Dedifferentiated amniotic fluid mesenchymal stem cell (primary cell): ENCODE data around the gene URB2.

Experiments used
- DNase-seq: peaks from one replicate; pipeline ENCODE4 v3.0.0-alpha.2; 2016; ENCODE audit errors: extremely low spot score

Gene URB2

DNA sequence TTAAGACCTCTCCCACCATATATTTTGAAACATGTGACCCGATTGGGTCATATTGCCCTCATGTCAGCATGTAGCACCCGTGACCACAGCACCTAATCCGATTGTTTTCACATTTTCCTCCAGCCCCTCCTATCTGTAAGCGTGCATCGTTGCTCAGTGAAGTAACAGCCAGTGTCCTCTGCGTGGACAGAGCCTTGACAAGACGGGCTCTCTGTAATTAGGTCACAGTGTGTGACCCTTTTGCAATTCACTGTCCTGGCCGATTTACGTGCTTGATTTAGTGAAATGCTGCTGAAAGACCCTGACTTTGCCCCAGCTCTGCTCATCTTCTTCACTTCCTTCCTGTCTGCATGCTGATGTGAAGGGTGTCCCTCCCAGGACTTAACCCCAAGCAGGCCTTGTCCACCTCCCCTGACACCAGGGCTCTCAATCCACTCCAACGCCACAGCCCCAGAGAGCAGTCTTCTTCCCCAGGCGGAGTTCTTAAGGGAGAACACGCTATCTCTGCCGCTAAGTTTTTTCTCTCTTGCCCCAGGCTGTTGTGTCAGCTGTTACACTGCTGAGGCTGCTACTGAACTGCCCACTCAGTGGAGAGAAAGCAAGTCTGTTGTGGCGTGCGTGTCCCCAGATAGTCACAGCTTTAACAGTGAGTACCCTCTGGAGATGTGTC is 19.4 kb downstream of the URB2 start:
- DNase-seq = no peak

DNA sequence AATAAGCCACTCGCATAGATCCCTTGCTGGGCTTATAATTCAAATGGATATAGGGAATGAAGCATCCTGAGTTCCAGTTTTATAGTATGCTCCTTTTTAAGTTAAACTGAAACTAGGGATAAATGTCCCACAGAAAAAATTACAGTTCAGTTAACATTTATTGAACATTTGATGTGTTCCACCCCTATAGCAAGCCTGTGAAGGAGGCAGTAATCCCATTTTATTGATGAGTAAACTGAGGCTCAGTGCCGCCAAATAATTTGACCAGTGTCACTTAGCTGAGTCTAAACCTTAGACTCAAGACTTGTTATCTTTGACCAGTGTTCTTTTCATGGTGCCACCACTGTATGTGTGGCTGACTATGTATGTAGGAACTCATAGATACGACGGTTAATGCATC is 22.4 kb downstream of the URB2 start:
- DNase-seq = no peak

DNA sequence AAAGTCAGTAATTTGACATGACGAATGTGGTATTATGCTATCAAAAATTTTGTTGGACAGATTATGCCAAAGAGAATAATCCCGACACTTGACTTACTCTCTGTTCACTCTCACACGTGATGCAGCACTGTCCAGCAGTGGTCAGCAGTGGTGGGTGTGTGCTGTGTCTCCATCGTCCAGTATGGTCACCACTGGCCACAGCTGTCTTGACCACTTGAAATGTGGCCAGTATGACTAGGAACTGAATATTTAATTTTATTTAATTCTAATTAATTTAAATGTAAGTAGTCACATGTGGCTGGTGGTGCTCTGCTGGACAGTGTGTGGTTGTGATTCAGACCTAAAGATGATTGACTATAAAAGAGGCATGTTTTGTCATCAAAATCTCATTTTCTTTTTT is 24.0 kb downstream of the URB2 start:
- no peak for DNase-seq

DNA sequence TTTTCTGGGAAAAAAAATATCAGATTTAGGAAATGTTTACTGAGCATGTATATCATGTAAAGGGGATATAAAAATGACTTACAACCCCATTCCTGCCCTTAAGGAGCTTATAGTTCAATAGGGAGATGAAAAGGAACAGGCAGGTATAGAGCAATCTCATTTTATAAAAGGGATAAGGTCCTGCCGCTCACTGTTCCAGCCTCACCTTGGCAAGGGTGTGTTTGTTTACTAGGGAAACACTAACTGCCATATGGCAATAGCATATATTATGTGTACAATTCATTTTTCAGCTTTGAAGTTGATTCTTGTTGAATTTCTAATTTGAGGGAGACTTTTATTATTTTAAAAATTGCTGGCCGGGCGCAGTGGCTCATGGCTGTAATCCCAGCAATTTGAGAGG is 25.5 kb downstream of the URB2 start:
- no peak for DNase-seq

GRCh38 chr1:229653420-229653819 is 27.4 kb downstream of the URB2 start:
- no peak for DNase-seq

DNA sequence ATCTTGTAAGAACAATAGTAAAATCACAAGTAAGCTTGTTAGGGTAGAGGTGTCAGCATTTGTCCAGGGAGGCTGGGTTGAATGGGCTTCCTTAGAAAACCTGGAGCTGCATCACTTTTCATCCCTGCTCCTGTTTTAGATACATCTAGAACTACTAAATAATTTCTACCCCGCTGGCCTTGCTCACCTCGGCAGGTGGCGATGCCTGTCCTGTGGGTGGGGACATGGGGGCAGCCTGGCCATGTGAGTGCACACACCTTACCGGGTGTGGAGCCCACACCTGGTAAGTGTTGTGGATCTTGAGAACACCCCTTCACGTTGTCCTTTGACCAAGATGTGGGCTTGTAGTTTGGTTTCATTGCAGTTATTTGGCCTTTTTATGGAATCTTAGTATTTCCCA is 29.7 kb downstream of the URB2 start:
- DNase-seq = no peak

DNA sequence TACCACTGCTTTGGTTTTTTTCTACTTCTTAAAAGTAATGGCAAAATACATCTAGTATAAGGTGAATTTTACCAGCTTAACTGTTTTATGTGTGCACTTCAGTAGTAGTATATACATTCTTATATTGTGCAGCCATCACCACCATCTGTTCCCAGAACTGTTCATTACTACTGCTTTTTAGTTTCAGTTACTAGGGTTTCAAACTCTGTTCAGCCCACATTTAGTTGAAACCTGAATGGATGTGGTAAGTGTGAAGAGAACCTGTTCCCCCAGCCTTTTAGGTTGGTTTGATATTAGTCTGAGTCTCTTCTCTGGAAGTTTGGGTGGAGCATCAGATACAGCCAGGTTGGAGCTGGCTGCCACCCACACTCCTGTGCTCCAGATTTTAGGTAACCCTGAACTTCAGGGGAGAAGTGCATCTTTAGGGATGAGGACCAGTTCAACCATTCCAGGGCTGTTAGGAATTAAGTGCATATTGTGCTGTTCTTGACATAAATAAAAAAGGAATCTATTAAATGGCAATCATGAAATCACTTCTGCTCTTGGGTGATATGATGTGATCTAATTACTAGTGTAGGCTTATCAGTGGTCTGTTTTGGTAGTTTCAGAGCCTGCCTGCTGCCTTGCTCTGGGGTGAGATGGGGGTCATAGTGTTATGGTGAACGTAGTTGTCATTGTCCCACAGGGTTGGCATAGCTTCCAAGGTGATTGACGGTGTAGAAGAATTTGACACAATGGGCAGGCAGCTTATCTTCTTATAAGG is 32.1 kb downstream of the URB2 start:
- DNase-seq = no peak

GRCh38 chr1:229661022-229661877 is 35.2 kb downstream of the URB2 start:
- peak; percentile 52 for DNase-seq

- DNase-seq = no peak
Measured at GRCh38 chr1:229661897-229662296, 35.9 kb downstream of the URB2 start.

GRCh38 chr1:229664133-229664689 is 38.2 kb downstream of the URB2 start:
- no peak for DNase-seq

DNA sequence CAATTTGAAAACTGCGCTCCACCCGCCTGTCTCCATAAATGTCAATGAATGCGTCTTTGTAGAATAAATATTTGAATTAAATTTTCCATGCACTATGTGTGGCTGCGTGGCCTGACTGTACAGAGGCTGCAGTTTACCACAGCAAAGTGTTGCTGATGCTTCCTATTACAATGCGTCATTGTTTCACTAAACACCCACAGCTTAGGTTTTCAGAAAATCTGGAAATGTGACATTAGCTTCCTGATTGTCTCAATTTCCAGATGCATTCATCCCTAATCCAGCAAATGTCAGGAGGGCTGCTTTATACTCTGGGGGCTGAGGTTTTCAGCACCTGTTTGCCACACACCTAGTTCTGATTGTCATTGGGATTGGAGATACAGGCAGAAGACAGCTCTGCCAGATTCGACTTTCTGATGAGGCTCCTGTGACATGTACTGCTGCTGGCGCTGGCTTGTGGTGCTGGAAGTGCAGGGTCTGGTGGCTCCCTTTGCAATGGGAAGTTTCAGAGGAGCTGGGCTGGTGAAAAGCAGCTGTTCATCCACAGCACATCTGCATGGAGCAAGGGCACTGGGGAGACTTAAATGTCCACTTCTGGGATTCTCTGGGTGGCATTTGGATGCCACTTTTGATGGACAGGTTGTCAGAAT is 40.0 kb downstream of the URB2 start:
- no peak for DNase-seq

GRCh38 chr1:229666585-229666984 is 40.5 kb downstream of the URB2 start:
- DNase-seq = no peak

DNA sequence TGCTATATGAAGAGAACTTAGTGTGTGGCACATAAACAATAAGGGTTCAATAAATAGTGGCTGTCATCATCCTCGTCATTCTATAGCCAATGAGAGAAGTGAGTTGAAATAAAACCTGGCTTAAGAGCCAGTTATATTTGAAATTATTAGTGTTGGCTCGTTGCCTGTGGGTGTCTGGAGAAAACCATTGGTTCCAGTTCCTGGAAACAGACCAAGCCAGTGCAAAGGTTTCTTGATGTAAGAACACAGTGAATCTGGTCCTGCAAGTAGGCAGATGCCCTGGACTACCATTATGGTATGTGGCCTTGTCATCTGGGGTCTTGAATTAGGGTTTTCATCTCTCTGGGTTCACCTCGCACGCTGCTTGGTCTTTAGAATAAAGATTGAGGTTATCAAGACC is 43.3 kb downstream of the URB2 start:
- no peak for DNase-seq

- no peak for DNase-seq
Measured at GRCh38 chr1:229671310-229671709, 45.3 kb downstream of the URB2 start.

- DNase-seq = no peak
Measured at GRCh38 chr1:229672246-229672645, 46.2 kb downstream of the URB2 start.

GRCh38 chr1:229674042-229674441 is 48.0 kb downstream of the URB2 start:
- DNase-seq = no peak

DNA sequence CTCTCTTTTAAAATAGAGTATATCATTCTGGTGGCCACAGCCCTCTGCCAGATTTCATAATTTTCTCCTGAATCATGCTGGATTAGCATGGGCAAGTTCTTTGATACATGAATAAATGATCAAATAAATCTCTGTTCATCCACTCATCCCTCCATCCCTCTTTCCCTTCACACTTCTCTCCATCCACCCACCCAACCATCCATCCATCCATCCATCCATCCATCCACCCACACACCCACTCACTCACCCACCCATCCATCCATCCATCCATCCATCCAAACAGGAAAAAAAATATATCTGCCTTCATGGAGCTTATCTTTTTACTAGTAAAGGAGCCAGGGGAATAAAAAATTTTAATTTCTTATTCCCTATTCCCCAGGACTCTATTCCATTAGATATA is 49.3 kb downstream of the URB2 start:
- DNase-seq = no peak

DNA sequence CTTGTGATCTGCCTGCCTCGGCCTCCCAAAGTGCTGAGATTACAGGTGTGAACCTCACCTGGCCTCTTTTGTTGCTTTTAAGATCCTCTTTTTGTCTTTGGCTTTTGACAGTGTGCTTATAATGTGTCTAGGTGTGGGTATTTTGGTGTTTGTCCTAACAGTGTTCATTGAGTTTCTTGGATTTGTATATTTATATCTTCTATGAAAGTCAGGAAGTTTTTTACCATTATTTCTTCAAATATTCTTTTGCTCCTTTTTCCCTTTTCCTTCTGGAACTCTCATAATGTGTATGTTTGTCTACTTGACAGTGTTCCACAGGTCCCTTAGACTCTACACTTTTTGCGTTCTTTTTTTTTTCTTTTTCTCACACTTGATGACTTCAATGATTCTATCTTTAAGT is 59.1 kb downstream of the URB2 start:
- no peak for DNase-seq

DNA sequence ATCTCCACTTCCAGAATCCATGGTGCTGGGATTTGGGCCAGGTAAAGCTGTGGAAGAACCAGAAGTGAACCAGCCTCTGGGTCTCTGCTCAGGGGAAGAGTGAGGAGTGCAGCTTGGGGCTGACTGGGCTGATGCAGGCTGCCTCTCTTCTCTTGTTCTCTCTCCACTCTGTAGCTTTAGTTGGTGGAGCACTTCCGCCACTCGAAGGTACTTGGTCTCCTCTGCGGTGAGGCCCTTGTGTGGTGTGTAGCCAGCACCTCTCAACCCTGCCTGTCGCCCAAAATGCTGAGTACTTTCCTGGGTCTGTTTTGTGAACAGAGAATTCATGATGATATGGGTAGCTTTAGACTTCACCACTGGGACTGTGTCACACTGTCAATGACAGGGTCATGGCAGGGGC is 63.2 kb downstream of the URB2 start:
- DNase-seq = no peak

GRCh38 chr1:229689904-229690303 is 63.9 kb downstream of the URB2 start:
- DNase-seq = no peak

DNA sequence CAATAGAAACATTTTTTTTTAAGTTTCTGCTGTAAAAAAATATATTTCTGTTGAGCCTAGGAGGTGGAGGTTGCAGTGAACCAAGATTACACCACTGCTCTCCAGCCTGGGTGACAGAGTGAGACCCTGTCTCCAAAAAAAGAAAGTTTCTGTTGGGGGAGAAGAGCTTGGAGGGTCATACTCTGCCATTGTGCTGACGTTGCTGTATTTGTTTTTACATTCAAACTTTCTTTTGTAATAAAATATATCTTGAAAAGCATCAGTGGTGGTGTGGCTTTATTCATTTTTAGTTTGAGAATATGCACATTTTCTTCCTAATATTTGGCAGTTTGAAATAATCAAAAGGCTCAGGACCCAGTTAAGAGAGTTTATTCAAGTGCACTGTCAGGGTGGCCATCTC is 64.6 kb downstream of the URB2 start:
- no peak for DNase-seq

DNA sequence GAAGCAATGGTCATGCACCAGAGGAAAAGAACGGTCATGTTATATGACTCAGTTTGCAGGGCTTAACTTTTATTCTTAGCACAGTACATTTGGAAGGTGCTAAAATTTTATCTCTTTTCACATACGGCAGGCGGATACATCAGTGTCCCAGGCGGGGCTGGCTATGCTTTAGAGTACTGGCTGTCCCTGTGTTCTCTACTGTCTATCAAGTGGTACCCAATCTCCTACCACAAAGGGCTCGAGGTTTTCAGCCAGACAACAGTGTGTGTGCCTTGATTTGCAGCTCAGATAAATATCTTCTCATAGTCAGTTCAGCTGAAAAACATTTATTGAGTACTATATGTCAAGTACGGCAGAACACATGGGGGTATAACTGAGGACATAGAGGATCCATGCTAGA is 65.3 kb downstream of the URB2 start:
- DNase-seq = no peak
